ENCODE results near the gene ZNF540.
A peak's percentile ranks its signal among the peaks of the same experiment; 100 is the strongest.
"Not testable (repeated sequence)": the region's sequence is repeated elsewhere in the genome, so short reads cannot be mapped to it uniquely, and the experiment has no call there.

The ZNF540 gene

DNA sequence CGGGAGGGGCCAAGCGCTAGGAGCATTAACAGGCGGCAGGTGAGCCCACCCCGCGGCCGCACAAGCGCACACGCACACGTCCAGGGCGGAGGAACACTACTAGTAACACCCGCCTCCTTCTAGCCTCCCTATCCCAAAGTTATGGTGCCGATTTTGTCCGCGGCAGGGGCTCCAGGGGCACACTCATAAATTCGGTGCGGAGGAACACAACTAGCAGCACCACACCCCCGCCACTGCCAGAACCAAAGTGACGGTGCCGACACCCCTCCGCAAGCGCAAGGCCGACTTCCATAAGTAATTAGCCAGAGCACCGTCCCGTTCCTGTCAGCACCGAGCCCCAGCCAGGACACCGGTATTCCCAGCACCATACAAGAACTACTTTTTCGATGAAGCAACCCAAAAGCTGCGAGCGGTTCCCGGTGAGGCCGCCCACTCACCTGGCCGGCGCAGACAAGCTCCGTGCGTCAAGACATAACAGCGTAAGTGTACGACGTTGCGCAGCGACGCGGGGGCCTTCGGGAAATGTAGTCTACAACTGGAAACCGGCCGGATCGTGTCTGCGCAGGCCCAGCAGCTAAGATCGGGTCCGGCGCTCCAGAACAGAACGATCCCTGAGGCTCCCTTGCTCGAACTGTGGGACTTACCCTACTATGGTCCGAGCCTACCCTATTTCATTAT is at the start of gene ZNF540, which contains the start of gene ZNF571:
ZNF540 (plus strand) TSS at position 573 of the 678 bp plus-strand sequence. CDS start 3,572 bp downstream, outside the sequence.
ZNF571 (minus strand) TSS at position 489 of the 678 bp plus-strand sequence. CDS start 8,116 bp downstream, outside the sequence.
- peak; percentile 92 to 93 for DNase-seq

DNA sequence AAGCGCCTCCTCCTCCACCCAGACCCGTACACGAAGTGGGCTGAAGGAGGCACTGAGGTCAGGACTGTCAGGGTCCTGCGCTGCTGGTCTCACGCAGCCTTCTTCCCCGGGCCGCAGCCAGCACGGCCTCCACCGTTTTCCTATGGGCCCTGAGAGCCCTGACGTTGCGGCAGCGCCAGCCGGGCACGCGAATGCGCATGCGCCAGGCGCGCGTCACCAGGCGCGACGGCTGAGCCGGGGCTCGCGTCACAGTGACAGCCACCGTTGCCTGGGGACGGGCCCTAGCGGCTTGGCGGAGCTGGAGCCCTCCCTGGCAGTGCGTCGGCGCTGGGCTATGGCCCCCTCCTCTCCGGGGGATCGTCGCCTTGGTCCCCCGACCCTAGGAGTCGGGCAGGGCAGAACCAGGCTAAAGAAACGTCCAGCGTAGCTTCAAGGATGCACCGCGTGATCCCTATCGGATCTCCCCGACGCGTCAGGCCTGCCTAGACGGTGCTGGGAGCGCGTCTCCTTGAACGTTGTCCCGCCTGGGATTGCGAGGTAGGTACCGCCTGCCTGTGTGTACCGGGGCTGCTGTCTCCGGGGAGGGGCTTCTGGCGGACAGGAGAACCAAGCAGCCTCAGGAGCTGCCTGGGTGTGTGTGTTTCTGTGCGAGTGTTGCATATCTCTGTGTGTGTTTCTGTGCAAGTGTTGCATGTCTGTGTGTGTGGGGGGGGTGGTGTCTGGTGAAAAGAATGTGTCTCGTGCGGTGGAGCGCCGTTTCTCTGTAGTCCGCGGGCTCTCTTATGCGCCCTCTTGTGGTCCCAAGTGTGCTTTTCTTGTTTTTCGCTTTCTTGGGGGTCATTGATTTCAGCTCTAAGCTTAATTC is 43.3 kb upstream of the ZNF540 start:
- peak; percentile 33 to 63 for DNase-seq

DNA sequence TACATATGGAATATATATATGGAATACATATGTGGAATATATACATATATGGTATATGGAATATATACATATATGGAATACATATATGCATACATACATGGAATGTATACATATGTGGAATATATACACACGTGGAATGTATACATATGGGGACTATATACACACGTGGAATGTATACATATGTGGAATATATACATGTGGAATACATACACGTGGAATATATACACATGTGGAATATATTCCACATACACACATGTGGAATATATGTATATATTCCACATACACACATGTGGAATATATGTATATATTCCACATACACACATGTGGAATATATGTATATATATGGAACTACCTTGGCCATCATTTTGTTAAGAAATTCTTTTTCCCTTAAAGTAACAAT is 31.2 kb upstream of the ZNF540 start:
- no peak for DNase-seq

GRCh38 chr19:37564624-37565369 is 29.9 kb upstream of the ZNF540 start:
- DNase-seq = no peak

GRCh38 chr19:37565370-37565669 is 29.4 kb upstream of the ZNF540 start:
- DNase-seq = no peak

DNA sequence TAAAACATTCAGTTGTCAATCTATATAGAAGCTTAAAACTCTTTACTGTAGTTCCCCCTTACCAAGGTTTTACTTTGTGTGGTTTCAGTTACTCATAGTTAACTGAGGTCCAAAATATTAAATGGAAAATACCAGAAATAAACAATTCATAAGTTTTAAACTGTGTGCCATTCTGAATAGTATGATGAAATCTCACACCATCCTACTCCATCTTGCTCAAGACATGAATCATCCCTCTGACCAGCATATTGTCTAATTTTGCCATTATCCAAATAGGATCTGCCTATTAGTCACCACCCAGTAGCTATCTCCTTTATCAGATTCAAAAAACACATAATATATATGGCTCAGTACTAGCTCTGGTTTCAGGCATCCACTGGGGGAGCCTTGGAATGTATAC is 22.5 kb upstream of the ZNF540 start:
- no peak for DNase-seq

DNA sequence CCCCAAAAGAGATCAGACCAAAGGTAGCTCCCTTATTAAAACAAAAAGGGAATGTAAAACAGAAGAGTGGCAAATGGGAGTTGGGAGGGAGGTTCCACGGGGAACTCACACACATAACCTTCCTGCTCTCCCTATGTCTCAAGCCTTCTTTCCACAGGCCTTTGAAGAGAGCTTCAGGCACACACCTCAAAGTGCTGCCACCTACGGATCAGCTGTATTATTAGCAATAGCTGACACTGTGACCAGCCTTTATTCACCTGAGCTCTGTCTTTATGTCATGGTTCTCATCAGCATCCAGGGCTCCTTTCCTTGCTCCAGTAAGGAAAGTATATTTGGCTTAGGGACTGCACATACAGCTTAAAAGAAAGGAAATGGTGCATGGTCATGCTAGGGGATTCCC is 11.3 kb upstream of the ZNF540 start:
- no peak for DNase-seq

- DNase-seq = no peak
Measured at GRCh38 chr19:37593996-37594303, 726 bp upstream of the ZNF540 start.

GRCh38 chr19:37594982-37595382 is 306 bp downstream of the ZNF540 start:
- DNase-seq = peak; percentile 60 to 62

- DNase-seq = no peak
Measured at GRCh38 chr19:37635076-37636056, 40.7 kb downstream of the ZNF540 start.

DNA sequence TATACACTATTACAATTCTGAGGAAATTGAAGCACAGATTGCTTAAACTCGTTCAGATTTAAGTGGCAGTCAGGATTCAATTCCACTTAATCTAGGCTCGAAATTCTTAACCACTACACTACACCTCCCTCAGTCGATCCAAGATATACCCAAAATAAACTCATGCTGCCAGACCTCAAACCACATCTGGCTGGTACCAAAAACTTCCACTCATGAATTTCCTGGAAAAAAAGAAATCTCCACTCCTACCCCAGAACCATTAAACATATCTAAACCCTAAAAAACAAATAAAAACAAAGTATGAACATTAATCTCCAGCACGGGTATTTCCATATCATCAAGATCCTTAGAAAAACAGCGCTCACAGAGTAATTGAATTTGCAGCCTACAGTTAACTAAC is 59.4 kb downstream of the ZNF540 start:
- no peak for DNase-seq

GRCh38 chr19:37654629-37655300 is 60.1 kb downstream of the ZNF540 start:
- DNase-seq = peak; percentile 29 to 33

- peak; percentile 80 to 86 for DNase-seq
Measured at GRCh38 chr19:37655301-37655688, 60.6 kb downstream of the ZNF540 start, which contains the start of gene ZFP30. TSS of gene ZFP30 (minus strand) at chr19:37655465. CDS start at chr19:37647822, 7,643 bp downstream.

DNA sequence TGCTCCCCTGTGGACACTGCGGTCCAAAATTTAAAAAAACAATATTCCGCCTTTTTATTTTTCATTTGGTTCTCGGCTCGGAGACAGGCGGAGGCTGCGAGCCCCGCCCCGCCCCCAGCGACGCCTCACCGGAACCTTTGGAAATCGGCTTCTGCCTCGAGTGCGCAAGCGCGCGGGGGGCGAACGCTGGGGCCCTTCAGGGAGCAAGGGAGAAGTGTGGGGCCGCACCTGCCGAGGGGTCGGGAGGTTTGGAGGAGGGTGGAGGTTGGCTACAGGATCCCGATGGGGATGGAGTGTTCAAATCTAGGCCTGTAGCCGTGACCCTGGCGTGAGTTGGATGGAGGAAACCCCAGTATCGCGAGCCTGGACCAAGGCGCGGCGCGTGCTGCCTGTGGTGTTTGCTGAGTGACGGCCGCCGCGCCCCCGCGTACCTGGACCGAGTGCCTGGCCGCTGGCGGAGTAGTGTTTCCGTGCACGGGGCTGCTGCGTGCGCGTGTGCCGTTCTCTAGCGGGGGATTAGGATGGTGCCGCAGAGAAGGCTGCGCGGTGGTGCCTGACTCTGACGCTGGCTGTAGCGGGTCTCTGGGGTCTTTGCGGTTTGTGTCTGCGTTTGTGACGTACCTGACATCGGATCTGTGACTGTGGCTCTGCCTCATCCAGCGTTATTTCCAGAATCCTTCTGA is 61.2 kb downstream of the ZNF540 start:
- peak; percentile 87 to 89 for DNase-seq

GRCh38 chr19:37657157-37657556 is 62.5 kb downstream of the ZNF540 start:
- DNase-seq = not testable (repeated sequence)

All from stimulated activated CD4-positive, alpha-beta T cell treated with anti-CD3 and anti-CD28 coated beads, Interleukin-2, amount 100 ng/mL, for 24 hours (primary cell).